ENCODE measurements around the gene SERINC2. TPM values are rescaled to one million over a fixed set of nuclear protein-coding genes. Genes with fewer than 3 reads are reported as not detected.

The SERINC2 gene
- total and polyA plus RNA-seq, 2 donors (not counting 1 experiment from before 2014, with no cell fraction given), result 0.75 to 1.4 TPM

DNA sequence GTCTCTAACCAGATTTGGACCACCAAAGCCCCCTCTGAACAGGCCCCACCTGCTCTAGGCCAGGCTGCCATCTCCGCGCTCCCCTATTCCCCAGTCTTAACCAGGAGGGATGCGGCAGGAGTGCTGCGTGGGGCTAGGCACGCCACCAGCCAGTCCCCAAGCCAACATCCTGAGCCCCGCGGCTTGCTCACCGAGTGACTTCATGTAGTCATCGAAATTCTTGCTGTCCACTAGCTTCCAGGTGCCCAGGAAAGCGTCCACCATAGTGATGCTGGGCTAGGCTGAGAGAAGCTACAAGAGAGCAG, 40.3 kb upstream of the SERINC2 start:
- no peak for ATAC-seq (ENCODE audit: low read depth)
- peak overlapping the region in 2 of 5 experiments; percentile 38 to 43 for H3K4me3 ChIP-seq (ENCODE audit: control extremely low read depth in 1 of 5, extremely low read depth in 1 of 5, insufficient read depth in 1 of 5, low read depth in 2 of 5, low read length in 4 of 5)

More for the DNA sequence above, 40.3 kb upstream of the SERINC2 start:
- Mint-ChIP-seq H3K27me3 (peaks cover 18% of the 10 kb centered on the region), H3K27ac (no peak overlapping the region), H3K4me1 (peaks cover 18% of the 10 kb centered on the region), H3K9me3 (ENCODE audit: insufficient read depth) (no peaks in the 10 kb centered on the region), H3K4me3 (peak overlapping the region; percentile 85)
- ChIA-PET CTCF (interaction anchor here (0.6 to 1.5 kb wide), 3 partner anchors 11 to 773 kb away, joined by 3 to 11 read pairs (median 3); no protein-coding TSS in a partner anchor), POLR2A (no interaction called here)
- TF ChIP-seq, protein P1, sequence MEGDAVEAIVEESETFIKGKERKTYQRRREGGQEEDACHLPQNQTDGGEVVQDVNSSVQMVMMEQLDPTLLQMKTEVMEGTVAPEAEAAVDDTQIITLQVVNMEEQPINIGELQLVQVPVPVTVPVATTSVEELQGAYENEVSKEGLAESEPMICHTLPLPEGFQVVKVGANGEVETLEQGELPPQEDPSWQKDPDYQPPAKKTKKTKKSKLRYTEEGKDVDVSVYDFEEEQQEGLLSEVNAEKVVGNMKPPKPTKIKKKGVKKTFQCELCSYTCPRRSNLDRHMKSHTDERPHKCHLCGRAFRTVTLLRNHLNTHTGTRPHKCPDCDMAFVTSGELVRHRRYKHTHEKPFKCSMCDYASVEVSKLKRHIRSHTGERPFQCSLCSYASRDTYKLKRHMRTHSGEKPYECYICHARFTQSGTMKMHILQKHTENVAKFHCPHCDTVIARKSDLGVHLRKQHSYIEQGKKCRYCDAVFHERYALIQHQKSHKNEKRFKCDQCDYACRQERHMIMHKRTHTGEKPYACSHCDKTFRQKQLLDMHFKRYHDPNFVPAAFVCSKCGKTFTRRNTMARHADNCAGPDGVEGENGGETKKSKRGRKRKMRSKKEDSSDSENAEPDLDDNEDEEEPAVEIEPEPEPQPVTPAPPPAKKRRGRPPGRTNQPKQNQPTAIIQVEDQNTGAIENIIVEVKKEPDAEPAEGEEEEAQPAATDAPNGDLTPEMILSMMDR (IDR thresholded peaks at IDR 0.05), result no peak
- no peak for TF ChIP-seq EZH2 (IDR thresholded peaks at IDR 0.05; ENCODE audit: borderline replicate concordance, insufficient read depth, low read depth, low read length, poor library complexity, severe bottlenecking)
- intact Hi-C loops (cut with micrococcal nuclease), result no loop called here
- no peaks in the 10 kb centered on the region for H3K36me3 ChIP-seq (replicated peaks in 1 of 2; ENCODE audit: control extremely low read depth in 1 of 2, control insufficient read depth in 1 of 2, extremely low read depth in 1 of 2, insufficient read depth in 2 of 2, low read length in 1 of 2)
- H3K9ac ChIP-seq (ENCODE audit: low read length), result peak overlapping the region; percentile 42
- no peak overlapping the region for H3K27ac ChIP-seq (ENCODE audit: low read length in 2 of 2)
- H3K4me2 ChIP-seq (replicated peaks; ENCODE audit: low read depth, low read length, poor library complexity, severe bottlenecking), result peak overlapping the region; percentile 75
- peaks cover 8 to 17% of the 10 kb centered on the region in 2 donors for H3K4me1 ChIP-seq (ENCODE audit: control insufficient read depth in 2 of 2, insufficient read depth in 2 of 2, low read length in 2 of 2)
- no peaks in the 10 kb centered on the region for H3K79me2 ChIP-seq (ENCODE audit: control insufficient read depth, insufficient read depth, low read length)
- no peaks in the 10 kb centered on the region for H3K9me3 ChIP-seq (ENCODE audit: control extremely low read depth in 1 of 3, control insufficient read depth in 2 of 3, insufficient read depth in 1 of 3, low read length in 2 of 3)
- 56% methylated on average over 10 of the region's 10 CpGs for WGBS (ENCODE audit: insufficient coverage)
- DNase-seq, result no peak
- H2AFZ ChIP-seq (ENCODE audit: insufficient read depth, low read depth, low read length, poor library complexity, severe bottlenecking), result no peak overlapping the region
- H3K27me3 ChIP-seq (replicated peaks in 1 of 4; ENCODE audit: control extremely low read depth in 1 of 4, control insufficient read depth in 3 of 4, insufficient read depth in 4 of 4, low read length in 3 of 4), result peaks cover 0 to 13% (median 2%) of the 10 kb centered on the region in 4 experiments
- no peaks in the 10 kb centered on the region for H4K20me1 ChIP-seq (ENCODE audit: control insufficient read depth, insufficient read depth, low read length, poor library complexity, severe bottlenecking)
